Hepatic stellate cell (primary cell): ENCODE measurements around the gene SLC13A3.
"Not testable (repeated sequence)": the region's sequence is repeated elsewhere in the genome, so short reads cannot be mapped to it uniquely, and the experiment has no call there.

Source experiments
- DNase-seq: peaks from one replicate; pipeline ENCODE4 v3.0.0; 2011; ENCODE audit warnings: low spot score

SLC13A3 gene

DNA sequence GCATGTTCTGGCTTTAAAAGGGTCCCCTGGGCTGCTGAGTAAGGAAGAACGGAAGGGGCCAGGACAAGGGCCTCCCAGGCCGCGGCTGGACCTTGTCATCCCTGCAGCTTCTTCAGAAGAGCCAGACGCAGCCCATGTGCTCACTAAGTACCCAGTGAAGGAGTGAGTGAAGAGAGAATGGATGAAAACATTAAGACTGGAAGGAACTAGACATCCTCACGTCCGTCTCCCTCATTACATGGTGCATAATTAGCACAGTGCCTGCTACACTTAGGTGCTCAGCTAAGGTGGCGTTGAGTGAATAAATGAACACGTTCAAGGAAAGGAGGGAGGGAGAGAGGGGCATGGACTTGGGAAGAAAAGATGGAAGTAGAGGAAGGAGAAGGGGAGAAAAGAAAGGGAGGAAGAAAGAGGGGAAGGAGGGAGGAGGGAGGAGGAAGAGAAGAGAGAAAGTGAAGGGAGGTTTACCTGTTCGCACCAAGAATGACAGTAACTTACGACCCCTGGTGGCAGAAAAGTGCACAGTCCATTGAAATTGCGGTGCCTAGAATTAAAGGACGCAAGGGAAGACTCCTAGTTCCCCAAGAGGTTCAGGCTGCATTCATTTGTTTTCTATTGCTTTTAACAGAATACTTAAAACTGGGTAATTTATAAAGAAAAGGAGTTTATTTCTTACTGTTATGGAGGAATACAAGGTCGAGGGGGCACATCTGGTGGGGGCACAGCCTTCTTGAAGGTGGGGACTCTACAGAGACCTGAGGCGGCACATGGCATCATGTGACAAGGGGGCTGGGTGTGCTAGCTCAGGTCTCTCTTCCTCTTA, 30.0 kb upstream of the SLC13A3 start:
- peak; percentile 34 for DNase-seq

DNA sequence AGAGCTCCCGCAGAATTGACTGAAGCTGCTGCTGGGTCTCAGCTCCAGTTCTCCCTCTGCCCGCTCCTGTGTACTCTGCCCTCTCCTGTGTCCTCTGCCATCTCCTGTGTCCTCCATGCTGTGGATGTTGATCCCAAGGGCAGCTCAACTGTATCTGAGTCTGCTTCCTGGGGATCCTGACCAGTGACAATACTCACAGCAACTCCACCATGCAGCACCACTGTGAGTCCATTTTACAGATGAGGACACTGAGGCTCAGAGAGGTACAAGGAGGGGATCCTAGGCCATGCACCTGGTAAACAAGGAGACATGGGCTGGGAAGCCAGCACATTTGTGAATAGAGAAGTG, 29.4 kb upstream of the SLC13A3 start:
- DNase-seq, result no peak

DNA sequence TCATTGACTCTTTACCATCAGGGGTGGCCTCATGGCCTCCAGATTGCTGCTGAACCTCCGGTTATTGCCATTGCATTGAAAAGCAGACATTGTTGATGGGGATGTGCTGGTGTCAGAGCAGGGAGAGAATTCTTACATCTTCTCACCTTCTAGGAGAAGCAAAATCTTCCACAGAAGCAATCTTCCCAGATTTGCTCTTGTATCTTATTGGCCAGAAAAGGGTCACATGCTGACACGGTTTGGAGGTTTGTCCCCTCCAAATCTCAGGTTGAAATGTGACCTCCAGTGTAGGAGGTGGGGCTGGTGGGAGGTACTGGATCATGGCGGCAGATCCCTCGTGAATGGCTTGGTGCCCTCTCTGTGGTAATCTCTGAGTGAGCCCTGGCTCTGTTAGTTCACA, 27.3 kb upstream of the SLC13A3 start:
- no peak for DNase-seq

- DNase-seq, result no peak
Observed at GRCh38 chr20:46677608-46678007, 26.3 kb upstream of the SLC13A3 start.

DNA sequence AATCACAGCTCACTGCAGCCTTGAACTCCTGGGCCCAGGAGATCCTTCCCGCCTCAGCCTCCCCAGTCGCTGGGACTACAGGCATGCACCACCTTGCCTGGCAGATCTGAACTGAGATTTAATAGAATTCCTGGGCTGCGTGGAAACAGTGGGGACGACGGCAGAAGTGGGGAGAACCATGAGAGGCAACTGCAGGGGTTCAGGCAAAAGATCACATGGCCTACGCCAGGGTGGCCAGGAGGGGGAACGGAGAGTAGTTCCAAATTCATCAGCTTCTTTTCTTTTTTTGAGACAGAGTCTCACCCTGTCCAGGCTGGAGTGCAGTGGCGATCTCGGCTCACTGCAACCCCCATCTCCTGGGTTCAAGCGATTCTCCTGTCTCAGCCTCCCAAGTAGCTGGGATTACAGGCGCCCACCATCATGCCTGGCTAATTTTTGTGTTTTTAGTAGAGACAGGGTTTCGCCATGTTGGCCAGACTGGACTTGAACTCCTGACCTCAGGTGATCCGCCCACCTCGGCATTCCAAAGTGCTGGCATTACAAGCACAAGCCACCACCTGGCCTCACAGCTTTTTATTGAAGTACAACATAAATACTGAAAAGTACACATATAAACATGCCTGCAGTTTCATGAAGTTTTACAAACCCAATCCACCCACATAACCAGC, 25.5 kb upstream of the SLC13A3 start:
- not testable (repeated sequence) for DNase-seq

- no peak for DNase-seq
Observed at GRCh38 chr20:46674253-46675083, 23.2 kb upstream of the SLC13A3 start.

DNA sequence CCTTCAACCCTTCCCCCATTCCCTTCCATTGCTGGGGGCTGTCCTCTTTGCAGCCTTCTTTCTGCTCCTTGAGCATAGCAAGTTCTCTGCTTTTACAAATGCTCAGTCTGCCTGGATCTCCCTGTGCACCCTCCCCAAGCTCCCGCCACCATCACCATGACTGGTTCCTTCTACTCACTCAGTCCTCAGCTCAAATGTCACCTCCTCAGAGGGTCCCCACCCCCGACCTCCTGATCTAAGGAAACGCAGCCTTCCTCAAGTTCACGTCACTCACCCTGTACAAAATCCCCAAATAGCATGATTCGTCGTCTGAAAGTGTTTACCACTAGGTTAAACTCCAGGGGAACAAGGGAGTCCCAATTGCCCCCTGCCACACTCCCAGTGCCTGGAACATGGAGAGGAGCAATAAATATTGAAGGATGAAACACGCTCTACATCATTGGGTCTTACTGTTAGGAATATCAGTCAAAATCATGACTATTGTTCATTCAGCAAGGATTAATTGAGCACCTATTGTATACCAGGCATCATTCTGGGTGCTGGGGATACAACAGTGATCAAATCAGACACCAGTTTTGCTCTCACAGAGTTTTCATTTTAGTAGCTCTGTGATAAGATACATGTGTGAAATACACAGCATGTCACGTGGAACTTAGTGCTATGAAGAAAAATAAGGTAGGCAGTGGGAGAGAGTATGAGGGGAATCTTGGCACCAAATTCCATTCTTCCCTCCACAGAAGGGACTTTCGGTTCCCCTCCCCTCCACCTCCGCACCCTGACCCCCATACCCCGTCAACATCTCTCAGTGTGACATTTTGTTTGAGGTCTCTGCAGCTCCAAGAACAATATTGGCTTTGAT, 22.4 kb upstream of the SLC13A3 start:
- no peak for DNase-seq

- no peak for DNase-seq
Observed at GRCh38 chr20:46672543-46673148, 21.4 kb upstream of the SLC13A3 start.

DNA sequence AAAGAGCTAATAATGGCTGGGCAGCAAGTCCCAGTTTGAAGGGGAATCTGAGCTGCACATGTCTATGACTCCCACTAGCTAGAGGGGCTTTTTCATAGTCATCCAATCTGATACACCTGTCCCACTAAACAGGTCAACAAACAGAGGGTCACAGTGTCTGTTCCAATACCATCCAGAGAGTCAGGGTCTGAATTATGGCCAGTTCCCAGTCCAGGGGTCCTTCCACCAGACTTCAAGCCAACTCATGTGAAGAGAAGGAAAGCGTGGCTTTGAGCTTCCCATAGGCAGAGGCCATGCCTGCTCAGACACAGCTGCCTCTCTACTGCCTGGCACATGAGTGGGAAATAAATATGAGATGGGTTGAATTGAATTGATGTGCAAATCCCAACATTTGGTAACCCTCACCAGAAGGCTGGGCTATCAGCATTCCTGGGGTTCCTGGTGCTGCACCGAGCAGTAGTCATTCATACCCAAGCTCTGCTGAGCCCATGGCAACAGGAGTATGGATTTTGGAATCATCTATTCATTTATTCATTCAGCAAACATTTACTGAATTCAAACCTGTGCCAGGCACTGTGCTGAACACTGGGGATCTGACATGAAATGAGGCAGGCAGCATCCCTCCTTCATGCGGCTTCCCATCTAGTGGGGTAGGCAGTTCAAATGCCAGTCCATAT, 20.7 kb upstream of the SLC13A3 start:
- no peak for DNase-seq

- no peak for DNase-seq
Observed at GRCh38 chr20:46670585-46671584, 19.6 kb upstream of the SLC13A3 start.

GRCh38 chr20:46670228-46670584, 18.9 kb upstream of the SLC13A3 start:
- DNase-seq, result no peak

DNA sequence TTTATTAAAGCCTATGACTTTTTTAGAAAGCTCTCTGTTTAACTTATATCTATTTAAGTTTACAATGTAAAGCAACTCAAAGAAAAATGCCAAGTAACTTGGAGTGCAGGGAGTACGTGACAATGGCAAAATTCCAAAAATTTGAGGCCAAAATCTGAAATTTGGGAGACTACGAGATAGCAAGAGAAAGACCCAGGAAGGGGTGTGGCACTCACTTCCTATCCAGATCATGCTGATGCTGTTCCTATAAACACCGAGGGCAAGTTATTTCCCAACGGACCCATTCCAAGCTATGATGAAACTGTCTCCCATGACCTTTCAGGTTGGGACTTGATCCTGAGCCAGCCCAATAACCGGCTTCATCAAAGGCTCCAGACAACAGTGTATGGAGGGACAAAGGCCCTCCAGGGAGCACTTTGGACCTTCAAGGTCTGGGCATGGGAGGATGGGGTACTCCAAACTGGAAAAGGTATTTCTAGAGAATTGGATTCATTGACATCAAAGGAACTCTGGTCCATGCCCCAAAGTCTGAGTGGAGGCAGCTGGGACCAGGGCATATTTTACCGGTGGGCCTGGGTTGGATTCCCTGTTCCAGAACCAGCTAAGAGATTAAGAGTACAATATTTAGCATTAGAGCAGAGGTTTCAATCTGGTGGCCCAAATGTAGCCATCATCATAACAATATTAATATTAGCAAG, 15.7 kb upstream of the SLC13A3 start:
- no peak for DNase-seq

- DNase-seq, result no peak
Observed at GRCh38 chr20:46666306-46666705, 15.0 kb upstream of the SLC13A3 start.

- DNase-seq, result no peak
Observed at GRCh38 chr20:46665602-46666001, 14.3 kb upstream of the SLC13A3 start.

- DNase-seq, result no peak
Observed at GRCh38 chr20:46663531-46663930, 12.3 kb upstream of the SLC13A3 start.

DNA sequence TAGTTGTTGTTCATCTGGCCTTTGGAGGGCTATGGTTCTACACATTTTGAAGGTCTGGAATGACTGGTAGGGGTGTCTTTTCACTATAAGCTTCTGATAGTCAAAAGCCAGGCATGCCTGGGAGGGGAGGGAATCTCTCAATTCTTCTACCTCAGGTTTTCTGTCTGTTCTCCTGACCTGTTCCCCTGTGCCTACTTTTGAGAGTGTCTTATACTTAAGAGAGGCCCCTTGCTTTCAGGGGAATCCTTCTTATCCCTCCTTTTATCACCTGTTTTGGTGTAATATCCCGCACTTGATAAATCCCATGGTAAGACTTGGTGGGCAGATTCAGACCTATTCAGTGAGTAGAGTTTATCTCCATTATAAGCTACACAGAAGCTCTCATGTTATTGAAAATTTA, 10.4 kb upstream of the SLC13A3 start:
- no peak for DNase-seq

GRCh38 chr20:46660487-46660886, 9.2 kb upstream of the SLC13A3 start:
- DNase-seq, result no peak

DNA sequence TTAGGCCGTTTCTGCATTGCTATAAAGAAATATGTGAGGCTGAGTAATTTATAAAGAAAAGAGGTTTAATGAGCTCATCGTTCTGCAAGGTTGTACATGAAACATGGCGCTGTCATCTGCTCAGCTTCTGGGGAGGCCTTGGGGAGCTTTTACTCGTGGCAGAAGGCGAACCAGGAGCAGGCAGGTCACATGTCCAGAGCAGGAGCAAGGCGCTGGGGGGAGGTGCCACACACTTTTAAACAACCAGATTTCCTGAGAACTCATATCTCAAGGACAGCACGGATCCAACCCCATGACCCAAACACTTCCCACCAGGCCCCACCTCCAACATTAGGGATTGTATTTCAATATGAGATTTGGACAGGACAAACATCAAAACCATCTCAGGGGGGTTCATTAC, 6.4 kb upstream of the SLC13A3 start:
- DNase-seq, result no peak

GRCh38 chr20:46657137-46657536, 5.9 kb upstream of the SLC13A3 start:
- no peak for DNase-seq
